ENCODE results near the gene ZNF561. TPM values are rescaled to one million over a fixed set of nuclear protein-coding genes. Genes with fewer than 3 reads are reported as not detected.

ZNF561 gene
- total RNA-seq, 1 donor from 2014 or later, result 64.0 TPM

- DNase-seq (ENCODE audit: low read depth), result no peak
- TF ChIP-seq CTCF (IDR thresholded peaks at IDR 0.05; ENCODE audit: insufficient read depth, low read length, severe bottlenecking), result no peak
- peaks cover 14% of the 10 kb centered on the region for H3K36me3 ChIP-seq (ENCODE audit: control insufficient read depth, insufficient read depth, low read length)
Measured at GRCh38 chr19:9650345-9650744, 29.3 kb upstream of the ZNF561 start.

GRCh38 chr19:9645472-9645871 lies 24.4 kb upstream of the ZNF561 start:
- no peak for TF ChIP-seq CTCF (IDR thresholded peaks at IDR 0.05; ENCODE audit: insufficient read depth, low read length, severe bottlenecking)
- FAIRE-seq (no peak), DNase-seq (ENCODE audit: low read depth) (no peak)
- H3K36me3 ChIP-seq (ENCODE audit: control insufficient read depth, insufficient read depth, low read length), result peaks cover 7% of the 10 kb centered on the region
- H3K4me3 ChIP-seq (ENCODE audit: low read depth, low read length), result no peak overlapping the region
- no peaks in the 10 kb centered on the region for H3K27me3 ChIP-seq (ENCODE audit: control insufficient read depth, insufficient read depth, low read length)

More at GRCh38 chr19:9650345-9650744, 29.3 kb upstream of the ZNF561 start:
- no peaks in the 10 kb centered on the region for H3K27me3 ChIP-seq (ENCODE audit: control insufficient read depth, insufficient read depth, low read length)
- no peak for FAIRE-seq
- H3K4me3 ChIP-seq (ENCODE audit: low read depth, low read length), result no peak overlapping the region

- peaks cover 4% of the 10 kb centered on the region for H3K36me3 ChIP-seq (ENCODE audit: control insufficient read depth, insufficient read depth, low read length)
- H3K27me3 ChIP-seq (ENCODE audit: control insufficient read depth, insufficient read depth, low read length), result no peaks in the 10 kb centered on the region
- no peak overlapping the region for H3K4me3 ChIP-seq (ENCODE audit: low read depth, low read length)
- FAIRE-seq (no peak), DNase-seq (ENCODE audit: low read depth) (no peak)
- TF ChIP-seq CTCF (IDR thresholded peaks at IDR 0.05; ENCODE audit: insufficient read depth, low read length, severe bottlenecking), result no peak
Measured at GRCh38 chr19:9644472-9644871, 23.4 kb upstream of the ZNF561 start.

GRCh38 chr19:9641810-9642209 lies 20.8 kb upstream of the ZNF561 start:
- no peaks in the 10 kb centered on the region for H3K27me3 ChIP-seq (ENCODE audit: control insufficient read depth, insufficient read depth, low read length)
- FAIRE-seq (no peak), DNase-seq (ENCODE audit: low read depth) (no peak)
- peaks cover 3% of the 10 kb centered on the region for H3K36me3 ChIP-seq (ENCODE audit: control insufficient read depth, insufficient read depth, low read length)
- no peak for TF ChIP-seq CTCF (IDR thresholded peaks at IDR 0.05; ENCODE audit: insufficient read depth, low read length, severe bottlenecking)
- no peak overlapping the region for H3K4me3 ChIP-seq (ENCODE audit: low read depth, low read length)

GRCh38 chr19:9640956-9641355 lies 19.9 kb upstream of the ZNF561 start:
- FAIRE-seq (peak; percentile 76), DNase-seq (ENCODE audit: low read depth) (peak; percentile 20)
- Histone ChIP-seq H3K36me3 (ENCODE audit: control insufficient read depth, insufficient read depth, low read length) (peaks cover 3% of the 10 kb centered on the region), H3K4me3 (ENCODE audit: low read depth, low read length) (no peak overlapping the region), H3K27me3 (ENCODE audit: control insufficient read depth, insufficient read depth, low read length) (no peaks in the 10 kb centered on the region)
- TF ChIP-seq CTCF (IDR thresholded peaks at IDR 0.05; ENCODE audit: insufficient read depth, low read length, severe bottlenecking), result no peak

- no peak for TF ChIP-seq CTCF (IDR thresholded peaks at IDR 0.05; ENCODE audit: insufficient read depth, low read length, severe bottlenecking)
- peaks cover 7% of the 10 kb centered on the region for H3K36me3 ChIP-seq (ENCODE audit: control insufficient read depth, insufficient read depth, low read length)
- no peak overlapping the region for H3K4me3 ChIP-seq (ENCODE audit: low read depth, low read length)
- DNase-seq (ENCODE audit: low read depth) (no peak), FAIRE-seq (no peak)
- no peaks in the 10 kb centered on the region for H3K27me3 ChIP-seq (ENCODE audit: control insufficient read depth, insufficient read depth, low read length)
Measured at GRCh38 chr19:9636018-9636417, 15.0 kb upstream of the ZNF561 start.

All from bronchial epithelial cell (primary cell).